Activated CD4-positive, alpha-beta T cell treated with anti-CD3 and anti-CD28 coated beads for 24 hours (primary cell): Measurements from ENCODE around the gene SRXN1.

ENCODE experiments used
- DNase-seq, 2 donors: peaks; one replicate each; pipeline ENCODE4 v3.0.0-alpha.2; 2020; ENCODE audit warnings: low read depth in 2 of 2

The SRXN1 gene

DNA sequence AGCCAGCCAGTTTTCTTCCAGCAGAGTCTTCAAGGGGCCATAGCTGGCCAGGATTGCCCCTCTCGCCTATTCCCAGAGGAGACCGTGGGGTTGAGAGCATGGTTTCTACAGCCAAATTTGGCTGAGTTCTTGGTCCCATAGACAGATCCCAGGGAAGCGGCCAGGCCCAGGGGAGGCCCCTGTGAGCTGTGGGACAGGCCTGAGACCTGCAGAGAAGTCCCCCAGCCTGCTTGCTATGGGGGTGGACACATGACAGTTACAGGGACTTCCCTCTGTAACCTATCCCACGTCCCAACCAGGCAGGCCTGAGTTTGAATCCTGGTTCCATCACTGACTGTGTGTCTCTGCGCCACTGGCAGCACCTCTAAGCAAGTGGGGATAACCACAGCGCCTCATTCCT lies 45.5 kb downstream of the SRXN1 start:
- DNase-seq = no peak

DNA sequence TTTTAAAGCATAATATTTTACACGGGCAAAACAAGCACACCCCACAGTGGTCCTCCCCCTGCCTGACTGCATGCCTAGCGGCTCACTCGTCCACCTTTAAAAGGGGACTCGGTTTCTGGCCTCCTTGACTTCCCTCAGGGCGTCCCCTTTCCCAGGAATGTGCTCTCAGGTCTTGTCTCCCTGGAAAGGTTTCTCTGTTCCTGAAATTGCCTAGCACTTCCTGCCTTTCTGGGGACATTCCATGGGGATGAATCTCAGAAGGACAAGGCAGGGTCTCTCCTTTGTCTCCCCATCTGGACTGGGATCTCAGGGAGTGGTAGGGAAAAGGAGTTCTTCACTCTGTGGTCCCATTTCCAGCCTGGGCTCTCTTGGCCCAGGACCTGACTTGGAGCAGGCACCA lies 47.8 kb downstream of the SRXN1 start:
- DNase-seq = no peak

DNA sequence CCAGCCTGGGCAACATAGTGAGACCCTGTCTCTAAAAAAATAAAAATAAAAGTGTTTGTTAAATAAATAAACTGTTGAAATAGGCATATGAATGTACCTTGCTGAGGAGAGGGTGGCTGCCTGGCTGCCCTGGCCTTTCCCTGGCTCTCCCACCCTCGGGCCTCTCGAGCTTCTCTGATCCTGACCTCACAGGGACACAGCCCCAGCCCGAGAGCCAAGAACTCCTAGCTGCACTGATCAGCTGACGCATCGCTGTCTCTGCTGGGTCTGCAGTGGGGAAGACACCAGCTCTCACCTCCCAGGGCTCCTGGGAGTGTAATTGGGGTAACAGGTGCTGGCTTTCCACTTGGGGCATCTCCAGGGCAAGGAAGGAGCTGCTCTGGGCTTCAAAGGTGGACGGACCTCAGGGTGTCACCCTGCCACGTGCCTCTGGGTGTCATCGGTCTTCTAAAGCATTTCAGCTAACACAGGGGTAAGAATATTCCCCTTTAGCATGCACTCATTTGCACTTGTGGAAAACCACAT lies 49.8 kb downstream of the SRXN1 start:
- no peak for DNase-seq

DNA sequence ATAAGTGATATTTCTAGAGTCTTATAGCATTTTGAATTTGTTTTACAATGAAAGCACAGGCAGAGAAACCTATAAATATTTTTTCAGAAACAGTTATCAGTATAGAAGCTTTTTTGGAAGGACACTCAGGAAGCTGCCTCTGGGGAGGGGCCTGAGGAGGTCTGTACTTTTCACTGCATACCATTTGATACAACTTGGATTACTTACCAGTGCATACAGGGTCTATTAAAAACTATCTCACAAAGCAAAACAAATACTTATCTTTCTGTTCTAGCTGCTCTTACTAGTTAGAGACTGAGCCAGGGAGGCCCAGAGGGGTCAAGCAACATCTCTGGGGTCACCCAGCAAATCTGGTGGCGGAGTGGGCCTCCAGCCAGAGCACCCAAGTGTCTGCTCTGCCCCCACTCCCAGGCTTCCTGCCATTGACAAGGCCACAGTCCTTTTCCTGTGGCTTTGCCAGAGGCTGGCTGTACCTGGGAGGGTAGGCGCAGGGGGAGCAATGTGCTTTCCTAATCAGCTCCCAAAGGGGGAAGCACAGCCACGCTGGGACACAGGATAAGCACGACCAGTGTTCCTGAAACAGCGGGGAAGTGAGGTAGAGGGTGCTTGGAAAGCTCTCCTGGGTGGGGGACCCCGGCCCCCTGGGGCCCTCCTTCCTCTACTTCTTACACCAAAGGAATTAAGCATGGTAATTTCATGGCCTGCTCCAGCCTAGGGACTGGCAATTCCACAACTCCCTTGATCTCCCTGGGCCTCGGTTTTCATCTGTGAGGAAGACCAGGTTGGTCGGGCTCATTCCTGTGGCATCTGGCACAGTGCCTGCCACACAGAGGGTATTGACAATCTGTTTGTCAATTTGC lies 50.7 kb downstream of the SRXN1 start:
- DNase-seq = no peak

DNA sequence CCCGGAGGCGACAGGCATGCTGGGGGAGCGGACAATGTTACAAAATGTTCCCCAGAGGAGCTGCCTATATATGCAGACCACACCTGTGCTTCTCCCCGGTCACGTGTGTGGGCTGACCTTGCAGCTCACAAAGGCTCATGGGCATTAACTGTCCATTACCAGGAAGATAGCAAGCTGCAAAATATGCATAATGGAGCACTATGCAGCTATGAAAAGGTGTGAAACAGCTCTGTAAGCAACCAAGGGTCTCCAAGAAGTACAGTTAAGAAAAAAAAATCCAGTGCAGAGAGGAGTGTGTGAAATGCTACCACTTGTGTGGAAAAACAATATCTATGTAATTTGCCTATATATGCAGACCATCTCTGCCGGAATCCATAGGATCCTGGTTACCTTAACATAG lies 52.3 kb downstream of the SRXN1 start:
- DNase-seq = no peak

DNA sequence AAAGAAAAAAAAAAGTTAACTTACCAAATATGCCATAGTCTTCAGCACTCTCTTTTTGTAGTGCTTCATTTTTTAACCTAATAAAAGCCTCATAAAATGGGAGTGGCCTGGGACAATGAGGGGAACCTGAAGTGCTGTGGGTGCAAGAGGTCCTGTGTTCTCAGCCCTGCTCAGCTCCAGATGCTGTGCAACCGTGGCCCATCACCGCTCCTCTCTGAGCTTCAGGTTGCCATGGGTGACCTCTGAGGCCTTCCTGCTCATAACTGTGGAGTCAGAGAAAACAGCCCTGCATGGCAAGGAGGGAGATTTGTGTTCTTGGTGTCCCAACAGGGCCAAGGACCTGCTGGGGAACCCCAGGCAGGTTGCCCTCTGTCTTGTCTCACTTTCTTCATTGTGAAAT lies 52.9 kb downstream of the SRXN1 start:
- no peak for DNase-seq

DNA sequence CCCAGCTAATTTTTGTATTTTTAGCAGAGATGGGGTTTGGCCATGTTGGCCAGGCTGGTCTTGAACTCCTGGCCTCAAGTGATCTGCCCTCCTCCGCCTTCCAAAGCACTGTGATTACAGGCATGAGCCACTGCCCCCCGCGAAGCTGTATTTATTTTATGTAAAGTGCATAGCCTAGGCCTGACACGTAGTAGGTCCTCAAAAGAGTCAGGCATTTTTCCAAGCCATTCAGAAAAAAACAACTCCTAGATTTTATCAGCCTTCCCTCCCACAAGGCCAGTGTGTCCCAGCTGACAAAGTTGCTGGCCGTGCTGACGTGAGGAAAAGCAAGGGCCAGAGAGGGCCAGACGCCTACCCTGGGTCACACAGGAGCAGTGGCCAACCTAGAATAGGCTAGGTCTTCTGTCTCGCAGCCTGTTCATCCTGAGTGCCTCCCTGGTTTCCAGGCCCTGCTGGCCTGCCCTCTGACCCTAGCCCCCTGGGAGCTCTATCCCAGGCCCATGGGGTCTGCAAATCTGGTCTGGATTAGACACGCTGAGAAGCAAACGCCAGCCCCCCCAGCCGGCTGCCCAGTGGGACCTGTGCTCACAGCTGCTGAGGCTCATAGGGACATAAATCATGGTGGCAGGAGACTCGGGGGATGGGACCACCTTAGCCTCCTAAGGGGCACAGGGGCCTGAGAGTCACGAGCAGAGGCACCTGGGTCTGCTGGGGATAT lies 54.7 kb downstream of the SRXN1 start:
- DNase-seq = no peak

DNA sequence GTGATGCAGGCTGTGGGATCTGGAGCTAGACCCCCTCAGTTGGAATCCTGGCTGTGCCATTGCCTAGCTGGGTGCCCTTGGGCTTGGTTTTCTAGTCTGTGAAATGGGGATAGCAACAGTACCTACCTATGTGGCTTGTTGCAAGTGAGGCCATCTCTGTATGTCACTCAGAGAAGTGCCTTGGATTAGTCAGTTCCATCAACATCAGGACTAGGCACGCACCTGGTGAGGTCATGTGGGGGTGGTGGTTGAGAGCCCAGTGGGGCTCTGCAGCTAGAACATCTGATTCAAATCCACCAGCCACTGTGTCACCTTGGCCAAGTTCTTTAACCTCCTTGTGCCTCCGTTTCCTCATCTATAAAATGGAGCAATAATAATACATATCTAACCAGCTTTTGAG lies 55.4 kb downstream of the SRXN1 start:
- DNase-seq = no peak
